Measurements from ENCODE around the gene NFE2L3.

DNA sequence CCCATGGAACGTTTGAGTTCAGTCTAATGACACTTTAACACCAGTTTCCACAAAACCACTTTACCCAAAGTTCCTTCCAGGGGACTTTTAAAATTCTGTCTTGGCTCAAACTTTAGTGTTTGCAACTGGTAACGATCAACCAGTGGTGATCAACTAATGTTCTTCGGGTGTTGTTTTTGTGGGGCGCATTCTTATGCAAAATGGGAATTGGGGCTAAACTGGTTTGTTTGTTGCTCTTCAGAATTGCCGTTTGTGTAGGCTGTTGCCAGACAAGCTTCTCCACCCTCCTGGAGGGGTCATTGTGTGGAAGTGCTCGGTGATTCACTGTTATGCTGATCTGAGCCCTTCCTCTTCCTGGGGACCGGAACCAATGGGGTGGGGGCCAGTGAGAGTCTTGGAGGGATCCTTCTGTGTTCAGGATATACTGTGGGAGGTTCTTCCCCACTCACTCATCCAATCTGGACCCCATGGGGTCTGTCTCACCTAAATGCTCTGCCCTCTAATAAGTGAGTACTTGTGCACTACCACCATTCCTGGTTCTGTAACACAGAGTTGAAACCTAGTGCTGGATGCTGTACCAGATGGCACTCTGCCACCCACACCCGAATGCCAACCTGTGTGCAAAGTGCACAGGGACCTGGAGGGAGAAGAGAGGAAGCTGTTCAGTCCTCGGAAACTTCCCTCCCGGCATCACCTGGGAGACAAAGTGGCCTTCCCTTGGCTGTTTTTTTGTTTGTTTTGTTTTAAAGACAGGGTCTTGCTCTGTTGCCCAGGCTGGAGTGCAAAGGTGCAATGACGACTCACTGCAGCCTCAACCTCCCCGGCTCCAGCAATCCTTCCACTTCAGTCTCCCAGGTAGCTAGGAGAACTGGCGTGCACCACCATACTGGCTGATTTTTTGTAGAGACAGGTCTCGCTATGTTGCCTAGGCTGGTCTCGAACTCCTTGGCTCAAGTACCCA lies 2.1 kb downstream of the NFE2L3 start:
- no peak for TF ChIP-seq YY1 (IDR thresholded peaks at IDR 0.05; ENCODE audit: insufficient read depth, insufficient read length)
- no peak for TF ChIP-seq SUZ12 (IDR thresholded peaks at IDR 0.05; ENCODE audit: extremely low read depth, insufficient read depth, insufficient read length)
- no peak for TF ChIP-seq ZNF274 (IDR thresholded peaks at IDR 0.05; ENCODE audit: low read depth, low read length)

Data from NT2/D1 (cell line).